GM18502 (cell line): ENCODE results near the gene ARHGEF16.

Experiments
- ATAC-seq: cut with Tn5 transposase; IDR thresholded peaks from one replicate; pipeline ENCODE4 v1.9.1; 2021; ENCODE audit warnings: mild to moderate bottlenecking; ENCODE audit not compliant: unreplicated experiment, poor library complexity

Gene ARHGEF16

DNA sequence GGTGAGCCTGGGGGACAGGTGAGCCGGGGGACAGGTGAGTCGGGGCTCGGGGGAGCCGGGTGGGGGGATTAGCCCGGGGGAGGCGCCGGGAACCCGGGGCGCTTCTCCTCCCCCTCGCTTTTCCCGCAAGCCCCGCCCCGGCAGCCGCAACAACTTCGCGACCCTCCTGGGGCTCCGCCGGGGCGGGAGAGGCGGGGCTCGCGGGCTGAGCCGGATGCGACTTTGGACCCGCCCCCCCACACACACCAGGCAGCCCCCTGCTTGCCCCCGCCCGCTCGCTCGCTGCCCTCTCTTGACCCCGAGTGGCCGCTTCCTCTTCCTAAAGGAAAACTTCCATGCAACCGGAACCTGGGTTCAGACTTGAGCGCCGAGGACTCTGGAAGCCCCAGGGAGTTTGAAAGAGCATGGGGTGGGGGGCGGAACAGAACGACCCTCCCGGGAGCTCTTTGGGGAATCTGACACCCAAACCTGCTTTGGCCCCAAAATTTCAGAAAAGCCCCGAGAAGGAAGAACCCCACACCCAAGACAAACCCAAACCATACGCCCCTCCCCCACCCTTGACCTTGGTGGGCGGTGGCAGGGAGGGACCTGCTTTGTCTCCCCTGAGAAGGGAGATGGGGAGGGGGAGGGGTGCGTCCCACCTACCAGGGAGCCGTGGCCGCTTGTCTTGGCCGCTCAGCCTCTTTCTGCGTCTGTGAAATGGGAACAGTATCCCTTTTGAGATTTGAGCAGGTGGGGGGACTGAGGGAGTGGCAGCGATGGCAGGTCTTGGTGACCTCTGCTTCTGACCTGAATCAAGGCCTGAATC is 550 bp downstream of the ARHGEF16 start:
- ATAC-seq, result no peak

DNA sequence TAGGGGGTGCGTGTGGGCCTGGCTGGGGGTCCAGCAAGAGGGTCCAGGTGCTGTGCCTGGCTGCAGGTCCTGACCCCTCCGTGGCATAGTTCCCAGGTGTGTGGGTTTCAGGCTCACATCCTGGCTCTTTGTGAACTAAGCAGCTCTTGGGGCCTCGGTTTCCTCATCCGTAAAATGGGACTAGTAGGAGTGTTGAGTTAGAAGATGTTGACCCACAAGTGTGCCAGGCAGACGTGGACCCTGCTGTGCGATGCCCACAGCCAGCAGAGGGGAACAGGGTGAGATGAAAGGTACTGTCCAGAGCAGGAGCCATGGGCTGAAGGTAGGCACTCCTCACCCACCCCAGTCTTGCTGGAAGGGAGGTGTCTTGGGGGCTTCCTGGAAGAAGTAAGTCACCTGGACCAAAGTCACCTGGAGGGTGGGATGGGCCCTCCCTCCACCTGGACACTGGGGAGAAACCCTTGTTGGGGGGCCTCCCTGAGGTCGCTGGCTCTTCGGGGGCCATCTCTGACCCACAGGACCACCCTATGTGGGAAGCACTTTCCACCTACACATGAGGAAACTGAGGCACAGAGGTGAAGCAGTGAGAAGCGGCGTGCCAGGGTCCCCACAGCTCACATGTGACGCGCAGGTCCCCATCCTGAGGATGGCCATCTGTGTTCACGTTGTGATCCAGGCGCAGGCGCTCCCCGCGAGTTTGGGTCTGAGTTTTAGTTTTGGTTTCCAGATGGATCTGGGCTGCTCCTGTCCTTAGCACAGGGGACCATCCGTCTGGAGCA is 1.4 kb downstream of the ARHGEF16 start:
- ATAC-seq, result no peak

DNA sequence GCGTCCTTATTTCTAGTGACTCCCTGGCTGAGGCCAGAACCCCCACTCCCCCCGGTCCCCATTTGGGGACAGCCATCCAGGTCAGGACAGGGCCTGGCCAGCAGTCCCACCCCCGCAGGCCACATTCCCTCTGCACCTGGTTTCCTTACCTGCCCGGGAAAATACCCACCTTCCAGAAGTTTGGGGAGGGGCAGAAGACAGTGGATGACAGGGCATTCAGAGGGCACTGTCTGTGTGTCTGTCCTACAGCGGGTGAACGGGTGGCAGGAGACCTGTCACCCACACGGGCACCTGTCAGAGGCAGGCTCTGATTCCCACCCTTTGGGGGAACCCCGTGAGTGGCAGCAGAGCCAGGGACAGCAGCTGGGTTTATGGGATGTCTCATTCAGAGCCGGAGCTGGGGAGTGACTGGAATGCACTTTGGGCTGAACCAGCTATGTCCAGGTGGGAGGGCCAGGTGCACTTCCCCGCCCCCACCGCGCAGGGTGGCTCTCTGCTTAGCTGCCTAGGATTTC is 2.0 kb downstream of the ARHGEF16 start:
- ATAC-seq, result no peak

DNA sequence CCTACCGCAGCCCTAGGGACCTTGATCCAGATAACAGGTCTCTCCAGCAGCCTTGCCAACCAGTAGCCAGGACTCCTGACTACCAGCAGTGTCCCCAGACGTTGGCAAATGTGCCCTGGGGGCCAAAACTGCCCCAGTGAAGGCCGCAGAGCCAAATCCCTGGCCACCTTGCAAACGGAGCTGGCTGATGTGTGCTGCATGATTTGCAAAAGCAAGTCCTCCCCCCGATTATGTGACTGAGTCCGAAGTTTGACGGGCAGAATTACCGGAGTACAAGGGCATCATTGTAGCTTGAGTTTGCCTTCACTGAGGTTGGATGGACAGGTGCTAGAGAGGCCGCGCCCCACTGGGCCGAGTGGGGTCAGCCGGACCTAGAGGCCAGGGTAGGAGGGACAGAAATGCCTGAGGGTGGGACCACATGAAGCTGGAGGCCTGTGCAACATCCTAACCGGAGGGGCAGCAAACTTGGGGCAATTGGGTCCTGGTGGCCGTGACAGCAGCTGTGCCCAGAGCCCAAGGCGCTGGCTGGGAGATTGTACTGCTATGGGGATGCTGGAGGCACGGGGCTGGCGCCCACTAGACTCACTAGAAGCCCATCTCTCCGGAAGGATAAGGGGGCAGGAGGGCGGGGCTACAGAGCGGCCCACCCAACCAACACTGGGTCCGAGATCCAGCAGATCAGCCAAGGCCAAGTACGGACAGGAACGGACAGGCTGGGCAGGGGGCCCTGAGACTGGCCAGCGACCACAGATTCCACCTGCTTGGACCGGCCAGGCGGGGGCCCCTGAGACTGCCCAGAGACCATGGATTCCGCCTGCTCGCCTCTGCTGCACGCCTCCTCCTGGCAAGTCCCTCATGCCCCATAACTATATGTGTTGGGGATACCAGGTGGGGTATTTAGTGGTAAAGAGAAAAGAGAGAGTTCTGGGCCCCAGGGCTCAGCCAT is 2.8 kb downstream of the ARHGEF16 start:
- no peak for ATAC-seq

DNA sequence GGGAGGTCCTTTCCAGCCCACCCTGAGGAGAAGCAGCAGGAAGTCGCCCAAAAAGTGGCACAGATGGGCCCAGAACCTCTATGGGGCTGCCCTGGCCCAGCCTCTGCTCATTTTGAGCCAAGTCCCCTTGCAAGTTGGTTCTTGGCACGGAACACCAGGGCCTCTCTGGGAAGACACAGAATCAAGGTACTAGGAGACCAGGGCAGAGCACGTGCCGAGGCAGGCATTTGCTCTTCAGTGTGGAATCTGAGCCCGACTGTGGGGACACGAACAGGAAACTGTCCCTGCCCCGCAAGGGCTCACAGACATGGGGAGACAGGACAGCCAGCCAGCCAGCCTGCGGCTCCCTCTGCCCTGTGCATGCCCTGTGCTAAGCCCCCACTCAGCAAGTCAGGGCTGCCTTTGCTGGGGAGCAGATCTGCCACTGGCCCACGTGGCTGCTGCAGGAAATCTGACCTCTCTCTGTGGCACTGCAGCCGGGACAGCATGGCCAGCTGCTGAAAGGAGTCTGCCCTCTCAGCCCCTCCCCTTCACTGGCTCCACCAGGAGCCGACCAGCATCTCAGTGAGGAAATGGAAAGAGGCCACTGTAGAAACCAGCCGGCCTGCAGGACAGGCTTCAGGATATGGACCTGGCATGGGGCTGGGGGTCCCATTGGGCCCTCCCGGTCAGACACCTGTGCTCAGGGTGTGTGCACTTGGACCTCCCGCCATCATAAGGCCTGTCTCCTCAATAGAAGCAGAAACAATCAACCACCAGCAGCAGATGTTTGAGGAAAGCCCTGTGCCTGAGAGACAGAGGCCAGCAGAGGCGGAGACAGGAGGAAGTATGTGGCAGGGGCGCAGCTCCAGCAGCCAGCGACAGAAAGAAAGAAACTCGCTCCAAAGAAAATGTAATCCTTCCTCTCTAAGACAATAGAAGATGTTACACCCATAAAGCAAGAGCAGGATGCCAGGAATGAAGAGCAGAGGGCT is 3.7 kb downstream of the ARHGEF16 start:
- ATAC-seq, result no peak

DNA sequence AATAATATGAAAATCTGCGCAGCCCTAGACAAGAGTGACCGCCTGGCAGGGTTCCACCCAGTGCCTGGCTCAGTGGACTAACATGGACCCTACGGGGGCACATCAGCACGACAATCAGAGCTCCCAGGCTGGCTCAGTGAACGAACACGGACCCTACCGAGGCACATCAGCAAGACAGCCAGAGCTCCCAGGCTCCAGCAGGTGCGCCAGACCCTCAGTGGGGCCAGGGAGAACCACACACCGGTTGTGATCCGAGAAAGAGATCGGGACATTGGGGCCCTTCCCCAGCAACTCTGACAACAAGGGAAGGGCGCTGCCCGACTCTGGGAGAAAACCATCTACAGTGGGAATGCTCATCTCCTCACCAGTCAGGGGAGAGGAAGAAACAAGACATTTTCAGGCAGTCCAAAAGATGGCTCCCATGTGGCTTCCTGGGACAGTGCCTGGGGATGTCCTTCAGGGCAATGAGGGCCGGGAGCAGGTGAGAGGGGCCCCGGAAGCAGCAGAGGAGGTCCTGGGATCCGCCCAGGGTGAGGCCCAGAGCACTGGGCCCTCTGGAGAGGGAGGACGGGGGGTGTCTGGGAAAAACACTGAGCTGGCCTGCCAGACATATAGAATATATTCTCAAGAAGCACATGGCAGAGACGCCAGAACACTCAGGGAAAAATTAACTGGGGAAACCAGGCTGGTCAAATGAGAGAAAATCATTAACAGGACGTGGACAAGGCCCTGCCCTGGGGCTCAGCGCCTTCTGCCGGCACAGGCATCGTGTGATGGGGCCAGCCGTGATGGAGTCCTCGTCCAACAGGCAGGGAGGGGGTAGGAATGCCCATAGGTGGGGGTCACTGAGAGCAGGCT is 4.8 kb downstream of the ARHGEF16 start:
- no peak for ATAC-seq

DNA sequence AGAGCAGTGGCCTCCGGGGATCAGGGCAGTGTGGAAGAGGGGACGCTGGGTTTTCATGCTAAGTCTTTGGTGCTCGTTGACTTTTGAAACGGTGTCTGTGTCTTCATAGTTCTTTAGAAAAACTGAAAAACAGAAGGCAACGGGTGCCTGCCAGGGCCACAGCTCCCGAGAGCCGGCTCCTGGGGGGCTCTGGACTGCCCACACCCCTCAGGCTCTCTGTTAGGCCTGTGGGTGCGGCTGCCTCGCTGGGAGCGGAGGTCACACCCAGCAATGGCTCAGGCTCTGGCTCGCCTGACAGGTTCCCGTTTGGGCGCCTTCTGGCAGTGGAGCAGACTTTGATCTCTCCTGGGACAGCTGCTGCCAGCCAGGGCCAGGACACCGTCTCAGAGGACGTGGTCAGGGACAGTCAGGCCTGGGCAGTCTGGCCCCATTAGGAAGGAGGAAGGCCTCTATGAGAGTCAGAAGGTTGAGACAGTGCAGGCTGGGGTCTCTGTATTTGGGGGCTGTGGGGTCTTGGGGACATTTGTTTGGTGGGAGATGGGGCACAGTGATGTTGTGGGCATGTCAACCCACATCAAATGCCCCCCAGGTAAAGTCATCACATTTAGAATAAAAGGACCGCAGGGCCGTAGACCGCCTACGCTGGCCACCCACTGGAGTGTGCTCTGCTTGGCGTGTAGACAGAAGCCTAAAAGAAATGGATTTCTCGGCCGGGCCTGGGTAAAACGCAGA is 5.6 kb downstream of the ARHGEF16 start:
- no peak for ATAC-seq

DNA sequence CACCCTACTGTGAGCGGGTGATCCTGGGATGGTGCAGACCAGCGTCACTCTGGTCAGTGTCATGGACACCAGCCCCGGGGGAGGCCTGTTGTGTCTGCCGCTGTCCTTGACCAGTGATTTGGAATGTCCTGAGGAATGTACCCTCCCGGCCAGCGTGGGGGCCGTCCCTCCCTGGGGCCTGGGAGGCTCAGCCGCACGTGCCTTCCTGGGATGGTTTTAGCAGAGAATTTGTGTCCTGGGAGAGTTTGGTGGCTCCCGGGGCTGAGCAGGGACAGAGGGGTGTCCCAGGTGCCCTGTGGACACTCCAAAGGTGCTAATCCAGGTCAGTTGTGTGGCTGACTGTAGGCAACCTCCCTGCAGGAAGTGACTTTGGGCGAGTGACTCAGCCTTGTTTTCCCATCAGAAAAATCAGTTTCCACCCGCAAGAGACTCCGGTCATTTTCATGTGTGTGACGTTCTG is 6.2 kb downstream of the ARHGEF16 start:
- ATAC-seq, result no peak

DNA sequence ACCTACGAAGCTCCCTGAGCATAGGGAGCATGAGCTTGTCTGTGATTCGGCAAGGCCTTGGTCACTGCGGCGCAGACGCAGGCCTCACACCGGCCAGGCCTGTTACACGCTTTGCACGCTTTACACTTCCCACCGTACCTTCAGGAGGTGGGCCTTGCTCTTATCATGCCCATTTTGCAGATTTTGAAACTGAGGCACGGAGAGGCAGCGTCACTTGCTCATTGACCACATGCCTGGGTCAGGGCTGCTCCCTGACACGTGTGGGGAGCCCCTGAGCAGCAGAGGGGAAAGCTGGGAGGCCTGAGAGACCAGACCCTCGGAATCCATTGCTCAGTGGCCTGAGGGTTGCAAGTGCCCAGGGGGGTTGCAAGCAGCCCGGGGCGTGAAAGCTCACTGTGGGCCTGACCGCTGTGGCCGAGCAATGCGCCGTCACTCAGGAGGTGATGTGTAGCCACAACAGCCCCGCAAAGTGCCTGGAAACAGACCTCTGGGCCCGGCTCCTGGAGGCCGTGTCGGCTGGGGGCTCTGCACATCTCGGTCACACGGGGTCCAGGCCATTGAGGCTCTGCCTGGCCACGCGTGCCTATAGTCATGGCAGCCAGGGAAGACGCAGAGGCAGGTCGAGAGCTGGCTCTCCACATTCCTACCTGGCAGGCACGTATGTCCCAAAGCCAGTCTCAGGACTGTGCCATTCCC is 6.9 kb downstream of the ARHGEF16 start:
- ATAC-seq, result no peak

DNA sequence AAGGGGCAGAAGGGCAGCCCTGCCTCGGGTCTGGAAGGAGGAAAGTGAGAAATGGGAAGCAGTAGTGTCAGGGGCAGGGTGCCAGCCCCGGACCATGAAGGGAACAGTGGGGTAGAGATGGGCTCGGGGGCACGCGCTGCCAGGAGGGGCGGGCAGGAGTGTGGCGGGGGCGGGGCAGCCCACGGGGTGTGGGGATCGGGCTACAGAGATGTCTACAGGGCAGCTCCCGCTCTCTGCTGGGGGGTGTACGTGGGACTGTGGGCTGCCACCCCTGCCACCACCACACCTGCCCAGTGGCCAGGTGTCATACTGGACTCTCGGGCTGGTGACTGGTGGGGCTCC is 7.4 kb downstream of the ARHGEF16 start:
- no peak for ATAC-seq

DNA sequence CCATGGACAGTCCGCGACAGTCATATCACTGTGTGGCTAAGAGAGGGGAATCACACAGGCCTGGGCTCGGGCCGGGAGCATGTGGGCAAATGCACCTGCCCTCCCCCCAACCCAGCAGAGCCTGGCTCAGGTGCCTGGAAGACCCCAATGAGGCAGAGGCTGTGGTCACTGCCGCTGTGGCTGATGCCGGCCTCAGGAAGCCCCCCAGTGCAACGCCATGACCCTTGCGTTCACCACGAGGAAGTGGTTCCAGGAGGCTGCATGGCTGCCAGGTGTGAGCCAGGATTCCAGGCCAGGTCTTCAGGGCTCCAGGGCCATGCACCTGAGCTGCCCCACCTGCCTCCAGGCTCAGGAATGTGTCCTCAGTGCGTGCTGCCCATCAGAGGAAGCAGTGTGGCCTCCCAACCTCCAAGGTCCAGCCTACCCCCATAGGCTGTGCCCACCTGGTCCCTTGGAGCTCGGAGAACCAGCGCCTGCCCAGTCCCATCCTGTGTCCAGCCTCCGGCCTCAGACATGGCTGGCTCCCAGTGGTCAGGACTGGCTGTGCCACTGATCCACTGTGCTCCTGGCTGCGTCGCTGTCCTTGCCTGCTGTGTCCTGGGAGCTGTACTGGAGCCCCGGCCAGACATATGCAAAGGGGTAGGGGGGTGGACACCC is 8.0 kb downstream of the ARHGEF16 start:
- ATAC-seq, result no peak

DNA sequence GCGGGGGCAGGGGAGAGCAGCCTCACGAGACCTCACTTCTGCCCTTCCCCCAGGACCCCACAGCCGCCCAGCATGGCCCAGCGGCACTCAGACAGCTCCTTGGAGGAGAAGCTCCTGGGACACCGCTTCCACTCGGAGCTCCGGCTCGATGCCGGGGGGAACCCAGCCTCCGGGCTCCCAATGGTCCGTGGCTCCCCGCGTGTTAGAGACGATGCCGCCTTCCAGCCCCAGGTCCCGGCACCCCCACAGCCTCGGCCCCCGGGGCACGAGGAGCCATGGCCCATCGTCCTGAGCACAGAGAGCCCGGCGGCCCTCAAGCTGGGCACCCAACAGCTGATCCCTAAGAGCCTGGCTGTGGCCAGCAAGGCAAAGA is 8.5 kb downstream of the ARHGEF16 start:
- no peak for ATAC-seq

DNA sequence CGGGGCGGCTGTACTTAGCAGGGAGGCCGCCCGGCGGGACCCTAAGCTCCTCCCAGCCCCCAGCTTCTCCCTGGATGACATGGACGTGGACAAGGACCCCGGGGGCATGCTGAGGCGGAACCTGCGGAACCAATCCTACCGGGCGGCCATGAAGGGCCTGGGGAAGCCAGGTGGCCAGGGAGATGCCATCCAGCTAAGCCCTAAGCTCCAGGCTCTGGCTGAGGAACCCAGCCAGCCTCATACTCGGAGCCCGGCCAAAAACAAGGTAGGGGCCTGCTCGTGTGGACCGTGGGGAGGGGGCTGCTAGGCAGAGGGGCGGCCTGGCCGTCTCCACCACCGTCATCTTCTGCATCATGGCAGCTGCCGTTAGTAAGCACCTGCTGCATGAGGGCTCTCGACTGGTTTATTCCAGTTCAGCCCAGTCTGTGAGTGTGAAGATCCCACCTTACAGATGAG is 9.0 kb downstream of the ARHGEF16 start:
- no peak for ATAC-seq

DNA sequence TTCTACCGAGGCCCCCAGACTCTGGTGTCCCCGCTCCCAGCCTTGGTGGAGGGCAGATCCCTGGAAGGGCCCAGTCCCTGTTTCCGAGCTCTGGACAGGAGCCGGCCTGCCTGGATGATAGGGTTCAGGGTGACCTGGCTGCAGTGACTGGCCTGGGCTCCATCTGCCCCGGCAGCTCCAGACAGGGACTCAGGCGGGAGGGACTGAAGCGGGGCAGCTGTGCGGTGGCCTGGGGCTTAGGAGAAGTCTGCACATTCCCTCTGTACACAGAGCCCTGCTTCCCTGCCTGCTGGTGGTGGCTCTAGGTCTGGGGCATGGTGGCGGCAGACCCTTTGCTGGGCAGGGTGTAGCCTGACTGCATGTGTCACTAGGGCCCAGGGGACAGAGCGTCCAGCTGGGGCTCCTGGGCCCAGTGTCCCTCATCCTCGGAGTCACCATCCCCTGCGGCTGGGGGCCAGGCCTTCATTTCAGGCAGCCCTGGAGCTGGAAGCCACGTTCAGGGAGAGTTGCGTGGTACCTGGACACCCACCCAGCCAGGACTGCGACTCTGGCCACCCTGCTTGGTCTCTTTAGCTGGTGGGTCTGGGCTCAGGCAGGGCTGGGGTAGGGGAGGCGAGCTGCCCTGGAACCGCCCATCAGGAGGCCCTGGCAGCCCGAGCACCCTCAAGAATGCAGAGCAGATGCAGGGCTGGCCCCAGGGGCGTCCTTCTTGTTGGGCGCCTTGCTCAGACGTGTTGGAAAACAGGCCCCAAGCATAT is 9.6 kb downstream of the ARHGEF16 start:
- ATAC-seq, result no peak

DNA sequence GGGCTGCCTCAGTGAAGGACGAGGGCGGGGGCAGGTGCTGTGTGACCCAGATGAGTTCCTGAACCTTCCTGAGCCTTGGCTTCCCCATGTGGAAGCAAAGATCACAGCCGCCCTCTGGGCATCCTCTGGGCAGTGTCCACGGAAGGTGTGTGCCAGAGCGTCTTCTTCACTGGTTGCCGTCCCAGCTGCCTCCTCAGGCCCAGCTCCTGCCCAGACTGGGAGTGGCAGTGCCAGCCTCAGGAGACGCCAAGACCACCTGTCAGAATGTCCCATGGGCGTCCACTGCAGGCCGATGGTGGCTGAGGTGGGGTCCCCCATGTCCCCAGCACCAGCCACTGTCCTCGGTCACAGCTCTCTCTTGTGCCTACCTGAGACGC is 10.2 kb downstream of the ARHGEF16 start:
- no peak for ATAC-seq
